MM.1S (cell line): ENCODE data around the gene HCN2.

Source experiments
- EZH2 ChIP-seq: fragments of 300-600 bp; sonication (generic); optimal IDR thresholded peaks from 2 replicates; pipeline ENCODE3; 2017; ENCODE audit warnings: low read depth, mild to moderate bottlenecking, antibody characterized with exemption, low read length, mixed read lengths
- EZH2phosphoT487 ChIP-seq: fragments of 300-600 bp; sonication (generic); IDR thresholded peaks from 2 replicates; pipeline ENCODE4 v1.6.1; 2018; ENCODE audit warnings: antibody characterized with exemption, low read length
- TF ChIP-seq, protein P1 (sequence below): fragments of 300-600 bp; sonication (generic); IDR thresholded peaks from 2 replicates; pipeline ENCODE4 v1.5.1; 2016; ENCODE audit warnings: antibody characterized with exemption, low read length, mixed read lengths

DNA sequence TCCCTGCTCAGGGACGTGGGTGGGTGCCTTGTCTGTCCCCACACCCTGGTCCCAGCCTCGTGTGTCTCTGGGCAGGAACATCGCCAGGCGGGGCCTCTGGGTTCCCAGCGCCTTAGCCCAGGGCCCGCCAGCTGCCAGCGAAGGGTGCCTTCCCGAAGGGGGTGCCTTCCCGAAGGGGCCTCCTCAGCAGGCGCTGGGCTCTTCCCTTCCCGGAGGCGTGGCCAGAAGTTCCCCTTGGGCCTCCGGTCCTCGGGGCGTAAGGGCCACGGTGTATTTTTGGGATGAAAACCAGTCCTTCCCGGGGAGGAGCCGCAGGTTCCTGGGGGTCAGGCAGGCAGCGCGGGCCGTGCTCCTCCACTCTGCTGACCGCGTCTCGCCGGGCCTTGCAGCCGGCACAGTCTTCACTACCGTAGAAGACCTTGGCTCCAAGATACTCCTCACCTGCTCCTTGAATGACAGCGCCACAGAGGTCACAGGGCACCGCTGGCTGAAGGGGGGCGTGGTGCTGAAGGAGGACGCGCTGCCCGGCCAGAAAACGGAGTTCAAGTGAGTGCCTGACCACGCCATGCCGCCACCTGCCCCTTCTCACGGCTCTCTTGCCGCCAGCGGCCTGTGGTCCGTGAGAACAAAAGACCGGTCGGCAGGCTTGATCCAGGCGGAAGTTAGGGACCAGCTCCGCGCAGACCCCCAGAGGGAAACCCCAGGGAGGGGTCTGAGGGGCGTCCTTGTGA is 10.4 kb upstream of the HCN2 start:
- TF ChIP-seq, protein P1, sequence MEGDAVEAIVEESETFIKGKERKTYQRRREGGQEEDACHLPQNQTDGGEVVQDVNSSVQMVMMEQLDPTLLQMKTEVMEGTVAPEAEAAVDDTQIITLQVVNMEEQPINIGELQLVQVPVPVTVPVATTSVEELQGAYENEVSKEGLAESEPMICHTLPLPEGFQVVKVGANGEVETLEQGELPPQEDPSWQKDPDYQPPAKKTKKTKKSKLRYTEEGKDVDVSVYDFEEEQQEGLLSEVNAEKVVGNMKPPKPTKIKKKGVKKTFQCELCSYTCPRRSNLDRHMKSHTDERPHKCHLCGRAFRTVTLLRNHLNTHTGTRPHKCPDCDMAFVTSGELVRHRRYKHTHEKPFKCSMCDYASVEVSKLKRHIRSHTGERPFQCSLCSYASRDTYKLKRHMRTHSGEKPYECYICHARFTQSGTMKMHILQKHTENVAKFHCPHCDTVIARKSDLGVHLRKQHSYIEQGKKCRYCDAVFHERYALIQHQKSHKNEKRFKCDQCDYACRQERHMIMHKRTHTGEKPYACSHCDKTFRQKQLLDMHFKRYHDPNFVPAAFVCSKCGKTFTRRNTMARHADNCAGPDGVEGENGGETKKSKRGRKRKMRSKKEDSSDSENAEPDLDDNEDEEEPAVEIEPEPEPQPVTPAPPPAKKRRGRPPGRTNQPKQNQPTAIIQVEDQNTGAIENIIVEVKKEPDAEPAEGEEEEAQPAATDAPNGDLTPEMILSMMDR: no peak
- TF ChIP-seq EZH2phosphoT487 (no peak), EZH2 (no peak)
